ENCODE measurements around the gene GJA9. TPM values are rescaled to one million over a fixed set of nuclear protein-coding genes. Genes with fewer than 3 reads are reported as not detected.

GJA9 gene
- total and polyA plus RNA-seq, 2 of the 4 experiments (the other 2 are of a cell fraction), result not detected

DNA sequence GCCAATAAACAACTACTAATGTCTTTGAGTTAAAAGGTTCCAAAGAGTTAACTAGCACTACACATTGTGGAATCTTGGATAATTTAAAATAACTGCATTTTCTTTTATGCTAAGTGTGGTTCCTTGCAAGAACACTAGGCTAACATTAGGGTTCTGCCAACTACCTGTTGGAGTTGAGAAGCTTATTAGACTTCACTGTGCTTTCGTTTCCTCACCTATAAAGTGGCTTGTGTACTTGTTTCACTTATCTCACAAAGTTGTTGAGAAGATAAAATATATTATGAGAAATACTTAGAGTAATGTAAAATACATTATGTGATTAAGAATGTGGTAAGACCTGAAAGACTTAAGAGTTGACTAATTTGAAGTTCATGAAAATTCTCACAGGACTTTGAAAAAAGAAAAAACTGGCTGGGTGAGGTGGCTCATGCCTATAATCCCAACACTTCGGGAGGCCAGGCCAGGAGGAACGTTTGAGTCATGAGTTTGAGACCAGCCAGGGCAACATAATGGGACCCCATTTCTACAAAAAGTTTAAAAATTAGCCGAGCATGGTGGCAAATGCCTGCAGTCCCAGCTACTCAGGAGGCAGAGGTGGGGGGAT is 16.2 kb downstream of the GJA9 start:
- no peak overlapping the region for H2AFZ ChIP-seq (replicated peaks; ENCODE audit: low read length, poor library complexity)
- peaks cover 2% of the 10 kb centered on the region; the same call in 1 of the 2 replicates for H3K4me1 ChIP-seq (ENCODE audit: control insufficient read depth, insufficient read depth, low read length)
- ATAC-seq (ENCODE audit: low read depth), result no peak
- no peaks in the 10 kb centered on the region; the same call in 1 of the 2 replicates for H4K20me1 ChIP-seq (ENCODE audit: insufficient read depth, low read length)
- H2BK15ac ChIP-seq (ENCODE audit: low read depth, low read length), result no peak overlapping the region
- peaks cover 6 to 34% of the 10 kb centered on the region in 2 experiments; a peak in 3 of 4 replicates for H3K79me1 ChIP-seq (ENCODE audit: low read depth in 1 of 2, low read length in 2 of 2)
- no peak overlapping the region for H2BK20ac ChIP-seq (ENCODE audit: low read depth, low read length)
- H3K23ac ChIP-seq (ENCODE audit: low read depth, low read length), result no peak overlapping the region
- BruUV-seq (replicated peaks), result no TSS peak
- no peaks in the 10 kb centered on the region for H3K27me3 ChIP-seq (ENCODE audit: control insufficient read depth, insufficient read depth, low read length)
- H3K4me2 ChIP-seq (ENCODE audit: low read depth, low read length), result no peak overlapping the region
- H3K18ac ChIP-seq (ENCODE audit: low read depth, low read length), result no peak overlapping the region
- H3K9me1 ChIP-seq (ENCODE audit: insufficient read depth, low read length), result no peaks in the 10 kb centered on the region; the same call in 1 of the 2 replicates
- no peak for DNase-seq
- in situ Hi-C loops (cut with MboI; ENCODE audit: low sequenced_read_pairs), result loop anchor here (25.0 kb wide), 1 partner anchor 672 kb away; no protein-coding TSS in a partner anchor
- CTCF ChIA-PET, result interaction anchor here (0.6 kb wide), 1 partner anchor 18 kb away, joined by 3 read pairs; no protein-coding TSS in a partner anchor
- no peak overlapping the region for H2AK9ac ChIP-seq (replicated peaks; ENCODE audit: low read depth, low read length, poor library complexity)
- no peak overlapping the region for H3K4ac ChIP-seq (ENCODE audit: low read depth, low read length)
- no peak overlapping the region for H2BK120ac ChIP-seq (ENCODE audit: low read depth, low read length)
- H3K9ac ChIP-seq (ENCODE audit: low read depth, low read length), result no peak overlapping the region
- no peak overlapping the region for H2AK5ac ChIP-seq (ENCODE audit: low read depth, low read length)
- 100% methylated on average over 1 of the region's 4 CpGs; no CpG with 5 or more reads in 1 of the 2 experiments for WGBS, 2 experiments (ENCODE audit: extremely low coverage in 2 of 2, insufficient read length in 1 of 2)
- H3K4me3 ChIP-seq (ENCODE audit: insufficient read depth, low read depth, low read length), result no peak overlapping the region
- H4K91ac ChIP-seq (ENCODE audit: insufficient read depth, low read depth, low read length), result no peak overlapping the region
- no peak overlapping the region for H4K5ac ChIP-seq (ENCODE audit: low read depth, low read length)
- H3K36me3 ChIP-seq (ENCODE audit: control insufficient read depth, insufficient read depth, low read length), result 0 out of 2 replicates have a peak, but pooled peaks cover 1% of the 10 kb centered on the region
- no peak overlapping the region for H3K56ac ChIP-seq (ENCODE audit: extremely low read depth, insufficient read depth, low read length)
- H3K27ac ChIP-seq (ENCODE audit: insufficient read depth, low read length), result no peak overlapping the region
- no peak overlapping the region for H3K14ac ChIP-seq (replicated peaks; ENCODE audit: low read depth, low read length)
- intact Hi-C loops (cut with micrococcal nuclease), result no loop called here
- POLR2A ChIA-PET (ENCODE audit: unreplicated experiment), result no interaction called here
- dilution Hi-C loops (cut with HindIII; ENCODE audit: low sequenced_read_pairs, unreplicated experiment), result no loop called here
- H3K9me3 ChIP-seq (ENCODE audit: control insufficient read depth, insufficient read depth, low read length), result no peaks in the 10 kb centered on the region
- no peak overlapping the region for H2BK5ac ChIP-seq (ENCODE audit: low read depth, low read length, poor library complexity, severe bottlenecking)
- TF ChIP-seq RFX5 (IDR thresholded peaks at IDR 0.05; ENCODE audit: low read depth, low read length) (no peak), BHLHE40 (IDR thresholded peaks at IDR 0.05; ENCODE audit: low read depth, low read length) (no peak), MAZ (IDR thresholded peaks at IDR 0.05; ENCODE audit: borderline replicate concordance, low read depth, low read length) (no peak), MAFK (IDR thresholded peaks at IDR 0.05; ENCODE audit: low read depth, low read length) (no peak)
- TF ChIP-seq, protein P1, sequence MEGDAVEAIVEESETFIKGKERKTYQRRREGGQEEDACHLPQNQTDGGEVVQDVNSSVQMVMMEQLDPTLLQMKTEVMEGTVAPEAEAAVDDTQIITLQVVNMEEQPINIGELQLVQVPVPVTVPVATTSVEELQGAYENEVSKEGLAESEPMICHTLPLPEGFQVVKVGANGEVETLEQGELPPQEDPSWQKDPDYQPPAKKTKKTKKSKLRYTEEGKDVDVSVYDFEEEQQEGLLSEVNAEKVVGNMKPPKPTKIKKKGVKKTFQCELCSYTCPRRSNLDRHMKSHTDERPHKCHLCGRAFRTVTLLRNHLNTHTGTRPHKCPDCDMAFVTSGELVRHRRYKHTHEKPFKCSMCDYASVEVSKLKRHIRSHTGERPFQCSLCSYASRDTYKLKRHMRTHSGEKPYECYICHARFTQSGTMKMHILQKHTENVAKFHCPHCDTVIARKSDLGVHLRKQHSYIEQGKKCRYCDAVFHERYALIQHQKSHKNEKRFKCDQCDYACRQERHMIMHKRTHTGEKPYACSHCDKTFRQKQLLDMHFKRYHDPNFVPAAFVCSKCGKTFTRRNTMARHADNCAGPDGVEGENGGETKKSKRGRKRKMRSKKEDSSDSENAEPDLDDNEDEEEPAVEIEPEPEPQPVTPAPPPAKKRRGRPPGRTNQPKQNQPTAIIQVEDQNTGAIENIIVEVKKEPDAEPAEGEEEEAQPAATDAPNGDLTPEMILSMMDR (conservative IDR thresholded peaks at IDR 0.05; ENCODE audit: low read depth, low read length), result no peak
- H4K8ac ChIP-seq (ENCODE audit: low read depth in 2 of 2, low read length in 2 of 2), result no peak overlapping the region
